ENCODE measurements around the gene LY6G5C. TPM values are rescaled to one million over a fixed set of nuclear protein-coding genes. Genes with fewer than 3 reads are reported as not detected.

Gene LY6G5C
- total and polyA plus RNA-seq, 9 of the 15 experiments (the other 6 are each of a cell fraction or from before 2014, with no cell fraction given) = 0.10 to 0.67 (median 0.46) TPM; not detected in 4

- Histone ChIP-seq H2AFZ (ENCODE audit: low read depth, low read length) (no peak overlapping the region), H3K27me3 (ENCODE audit: control insufficient read depth in 2 of 2, insufficient read depth in 2 of 2, low read length in 2 of 2) (no peaks in the 10 kb centered on the region), H3K27ac (ENCODE audit: extremely low read depth, low read depth, low read length) (no peak overlapping the region), H3K36me3 (ENCODE audit: control insufficient read depth, insufficient read depth, low read length) (peaks cover 96% of the 10 kb centered on the region), H3K4me2 (ENCODE audit: insufficient read depth, low read length) (no peak overlapping the region), H3K79me2 (ENCODE audit: control insufficient read depth, insufficient read depth, low read length) (no peaks in the 10 kb centered on the region), H4K20me1 (replicated peaks; ENCODE audit: control insufficient read depth, insufficient read depth, low read length) (peaks cover 14% of the 10 kb centered on the region), H3K4me3 (no peak overlapping the region), H3K9me3 (replicated peaks; ENCODE audit: control insufficient read depth, insufficient read depth, low read depth, low read length) (no peaks in the 10 kb centered on the region), H3K9ac (ENCODE audit: insufficient read depth in 1 of 2, low read depth in 2 of 2, low read length in 2 of 2) (no peak overlapping the region), H3K9me1 (ENCODE audit: control insufficient read depth, insufficient read depth, low read length) (no peaks in the 10 kb centered on the region), H3K4me1 (replicated peaks in 1 of 2; ENCODE audit: control insufficient read depth in 2 of 2, insufficient read depth in 2 of 2, low read length in 2 of 2) (peaks cover 3 to 13% of the 10 kb centered on the region in 2 experiments; a peak in 4 of 5 replicates)
- DNase-seq (ENCODE audit: extremely low read depth in 1 of 4, low spot score in 3 of 4) = no peak
- no peak for FAIRE-seq
- POLR2A ChIA-PET = interaction anchor here (0.6 to 14.8 kb wide), 7 partner anchors 5 to 166 kb away, joined by 3 to 274 read pairs (median 12); partner anchors contain the start of genes APOM, BAG6, DDX39B and GPANK1
- TF ChIP-seq KLF6 (CRISPR knock-in tag; IDR thresholded peaks at IDR 0.05; ENCODE audit: borderline replicate concordance) (no peak), PATZ1 (CRISPR knock-in tag; IDR thresholded peaks at IDR 0.05; ENCODE audit: borderline replicate concordance) (no peak), RERE (CRISPR knock-in tag; IDR thresholded peaks at IDR 0.05; ENCODE audit: borderline replicate concordance) (no peak), CTBP1 (IDR thresholded peaks at IDR 0.05; ENCODE audit: borderline replicate concordance) (no peak), ASH1L (IDR thresholded peaks at IDR 0.05; ENCODE audit: borderline replicate concordance, low read depth, partially characterized antibody) (no peak), RFX5 (IDR thresholded peaks at IDR 0.05; ENCODE audit: low read depth, low read length) (no peak), MTA3 (IDR thresholded peaks at IDR 0.05; ENCODE audit: borderline replicate concordance) (no peak), SMAD4 (CRISPR knock-in tag; conservative IDR thresholded peaks at IDR 0.05) (no peak), ZNF197 (CRISPR knock-in tag; IDR thresholded peaks at IDR 0.05; ENCODE audit: low read depth) (no peak)
- intact Hi-C loops (cut with micrococcal nuclease) (no loop called here), in situ Hi-C loops (cut with MboI) (no loop called here)
- WGBS (ENCODE audit: insufficient coverage, low coverage, missing lambda C conversion rate) = 95% methylated on average over 6 of the region's 6 CpGs
- BruUV-seq (replicated peaks) = TSS peak; percentile 76
- CTCF ChIA-PET (ENCODE audit: low intra/inter-chr PET ratio) = no interaction called here
- no peak for ATAC-seq
Measured at GRCh38 chr6:31640612-31641011, 40.3 kb downstream of the LY6G5C start.
